SJSA1 (cell line): ENCODE data around the gene CFAP92. TPM values are rescaled to one million over a fixed set of nuclear protein-coding genes. Genes with fewer than 3 reads are reported as not detected.
A peak's percentile ranks its signal among the peaks of the same experiment; 100 is the strongest.

Experiments
- DNase-seq, 2 experiments: peaks; one replicate each; pipeline ENCODE4 v3.0.0-alpha.2; 2015 to 2020; ENCODE audit warnings: low spot score in 2 of 2, low read depth in 1 of 2
- H3K27ac ChIP-seq: fragments of 250-450 bp; sonication (Bioruptor Pico); 2 replicates; pipeline ENCODE4 v1.5.1; 2020; ENCODE audit warnings: mild to moderate bottlenecking, moderate library complexity
- H3K27me3 ChIP-seq: fragments of 250-450 bp; sonication (Bioruptor Pico); replicated peaks from 2 replicates; pipeline ENCODE4 v1.5.1; 2020; ENCODE audit warnings: mild to moderate bottlenecking, moderate library complexity
- H3K36me3 ChIP-seq: fragments of 250-450 bp; sonication (Bioruptor Pico); 2 replicates; pipeline ENCODE4 v1.5.1; 2020; ENCODE audit warnings: mild to moderate bottlenecking
- H3K4me1 ChIP-seq: fragments of 250-450 bp; sonication (Bioruptor Pico); replicated peaks from 2 replicates; pipeline ENCODE4 v1.6.1; 2021; ENCODE audit warnings: mild to moderate bottlenecking
- H3K4me3 ChIP-seq: fragments of 250-450 bp; sonication (Bioruptor Pico); 2 replicates; pipeline ENCODE4 v1.5.1; 2020; ENCODE audit warnings: mild to moderate bottlenecking
- H3K9me3 ChIP-seq: fragments of 250-450 bp; sonication (Bioruptor Pico); replicated peaks from 2 replicates; pipeline ENCODE4 v1.5.1; 2020; ENCODE audit warnings: mild to moderate bottlenecking
- total RNA-seq: library from RNA; depleted of rRNA; stranded (reverse); fragments of >200 nt; shearing (Covaris generic); gene quantifications from 2 replicates; pipeline ENCODE4 v1.2.3, GENCODE V29; 2014

The CFAP92 gene
- total RNA-seq, 1 experiment from 2014 or later, result 0.71 TPM

DNA sequence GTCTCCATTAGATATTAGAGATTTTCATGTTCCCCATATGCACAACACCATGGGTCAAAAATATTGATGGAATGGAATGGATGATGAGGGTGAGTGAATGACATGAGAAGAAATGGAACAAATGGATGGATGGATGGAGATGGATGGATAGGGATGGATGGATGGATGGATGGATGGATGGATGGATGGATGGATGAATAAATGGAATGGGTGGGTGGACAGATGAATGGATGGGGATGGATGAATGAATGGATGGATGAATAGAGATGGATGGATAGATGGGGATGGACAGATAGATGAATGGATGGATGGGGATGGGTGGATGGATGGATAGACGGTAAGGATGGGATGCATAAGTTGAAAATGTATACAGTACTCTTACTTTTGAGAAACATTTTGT, 18.6 kb downstream of the CFAP92 start:
- H3K4me1 ChIP-seq, result peaks cover 6% of the 10 kb centered on the region
- no peak overlapping the region for H3K27ac ChIP-seq
- H3K9me3 ChIP-seq, result no peaks in the 10 kb centered on the region
- H3K4me3 ChIP-seq, result no peak overlapping the region
- no peaks in the 10 kb centered on the region for H3K27me3 ChIP-seq
- no peaks in the 10 kb centered on the region for H3K36me3 ChIP-seq
- DNase-seq, result no peak

DNA sequence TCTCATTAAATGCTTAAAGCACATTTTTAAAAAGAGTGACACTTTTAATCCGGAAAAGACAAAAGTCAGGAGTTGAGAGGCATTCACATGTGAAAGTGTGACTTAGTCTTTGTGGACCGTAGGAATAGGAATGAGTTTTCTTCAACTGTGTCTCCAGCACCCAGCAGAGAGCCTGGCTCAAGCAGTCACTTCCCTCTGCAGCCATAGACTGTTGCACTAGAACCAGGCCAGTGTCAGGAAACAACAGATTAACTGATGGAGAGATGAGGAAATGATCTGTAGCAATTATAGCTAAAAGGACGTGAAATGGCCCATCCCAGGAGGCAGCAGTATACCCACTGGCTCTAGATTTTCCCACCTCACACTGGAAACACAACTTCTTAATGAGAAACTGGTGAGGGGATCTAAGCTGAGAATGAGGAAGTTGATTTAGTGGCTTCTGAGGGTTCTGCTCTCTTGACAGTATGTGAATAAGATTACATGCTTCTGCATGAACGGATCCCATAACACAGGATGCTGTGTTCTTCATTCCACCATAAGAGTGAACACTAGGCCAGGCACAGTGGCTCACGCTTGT, 19.8 kb downstream of the CFAP92 start:
- no peaks in the 10 kb centered on the region for H3K36me3 ChIP-seq
- no peak overlapping the region for H3K4me3 ChIP-seq
- no peak for DNase-seq
- H3K27ac ChIP-seq, result no peak overlapping the region
- H3K4me1 ChIP-seq, result peaks cover 6% of the 10 kb centered on the region
- no peaks in the 10 kb centered on the region for H3K27me3 ChIP-seq
- H3K9me3 ChIP-seq, result no peaks in the 10 kb centered on the region

DNA sequence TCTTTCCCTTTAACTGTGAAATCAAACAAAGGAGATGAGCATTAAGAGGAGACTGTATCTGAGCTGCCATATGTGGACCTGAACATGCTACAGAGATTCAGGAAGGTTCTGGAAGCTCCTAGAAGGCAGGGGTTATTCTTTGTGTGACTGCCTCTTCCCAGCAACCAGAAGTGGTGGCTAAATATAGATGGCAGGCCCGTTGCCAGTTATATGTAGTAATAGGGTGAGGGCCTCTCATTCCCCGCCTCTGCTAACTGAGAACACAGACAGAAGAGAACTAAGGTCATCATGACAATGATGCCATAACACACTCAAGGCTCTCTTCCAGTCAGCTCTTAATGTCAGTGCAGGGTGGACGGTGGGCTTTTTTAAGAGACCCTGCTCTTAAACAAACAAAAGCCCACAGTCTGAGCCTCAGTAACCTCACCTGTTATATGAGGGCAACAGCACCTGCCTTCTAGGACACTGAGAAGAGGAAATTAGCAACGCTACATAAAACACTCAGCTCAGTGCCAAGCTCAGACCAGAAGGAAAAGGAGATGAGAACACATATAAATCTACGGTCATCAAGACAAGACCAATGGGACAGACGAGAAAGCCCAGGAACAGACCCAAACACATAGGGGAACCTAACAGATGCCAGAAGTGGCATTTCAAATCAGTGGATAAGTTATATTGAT, 22.3 kb downstream of the CFAP92 start:
- no peak for DNase-seq

DNA sequence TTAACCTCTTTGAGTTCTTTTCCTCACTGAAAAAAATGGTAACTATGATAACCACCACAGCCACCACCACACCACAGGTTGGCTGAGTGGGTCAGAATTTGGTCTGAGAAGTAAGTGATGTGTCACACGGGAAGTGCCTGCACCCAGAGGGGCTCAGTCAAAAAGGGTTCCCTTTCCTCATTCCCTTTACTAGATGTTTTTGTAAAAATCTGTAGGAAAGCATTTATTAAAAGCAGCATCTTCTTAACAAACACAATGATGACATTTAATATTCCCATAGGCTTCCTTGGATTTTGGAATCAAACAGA, 23.2 kb downstream of the CFAP92 start:
- Histone ChIP-seq H3K4me3 (no peak overlapping the region), H3K27ac (no peak overlapping the region), H3K4me1 (peaks cover 6% of the 10 kb centered on the region; the same call in 1 of the 2 replicates), H3K36me3 (no peaks in the 10 kb centered on the region), H3K27me3 (no peaks in the 10 kb centered on the region), H3K9me3 (no peaks in the 10 kb centered on the region)
- DNase-seq, result no peak

More for the DNA sequence above, 22.3 kb downstream of the CFAP92 start:
- Histone ChIP-seq H3K27me3 (no peaks in the 10 kb centered on the region), H3K36me3 (no peaks in the 10 kb centered on the region), H3K9me3 (no peaks in the 10 kb centered on the region), H3K4me1 (peaks cover 6% of the 10 kb centered on the region; the same call in 1 of the 2 replicates), H3K27ac (no peak overlapping the region), H3K4me3 (no peak overlapping the region)

DNA sequence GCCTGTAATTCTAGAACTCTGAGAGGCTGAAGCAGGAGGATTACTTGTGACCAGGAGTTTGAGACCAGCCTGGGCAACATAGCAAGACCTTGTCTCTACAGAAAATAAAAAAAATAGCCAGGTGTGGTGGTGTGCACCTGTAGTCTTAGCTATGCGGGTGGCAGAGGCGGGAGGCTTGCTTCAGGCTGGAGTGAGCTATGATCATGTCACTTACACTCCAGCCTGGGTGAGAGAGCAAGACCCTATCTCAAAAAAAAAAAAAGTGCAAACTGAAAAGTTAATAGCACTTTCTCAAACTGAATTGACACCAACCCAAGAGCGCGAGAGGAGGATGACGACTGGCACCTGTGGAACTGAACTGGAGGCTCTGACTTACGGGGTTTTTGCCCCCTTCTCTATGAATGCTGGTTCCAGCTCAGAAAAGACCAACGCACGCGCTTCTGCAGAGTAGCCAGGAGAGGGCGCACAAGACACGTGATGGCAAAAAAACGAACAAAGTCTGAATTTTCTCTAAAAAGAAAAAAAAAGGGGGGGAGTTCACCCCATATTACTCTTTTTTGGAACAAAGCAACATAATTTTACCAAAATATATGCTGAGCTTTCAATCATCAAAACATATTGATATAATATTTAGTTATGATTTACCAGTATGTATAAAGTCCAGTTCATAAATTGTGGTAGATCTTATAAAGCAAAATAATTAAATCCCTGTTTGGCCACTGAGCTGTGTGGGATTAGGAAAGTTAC, 23.7 kb downstream of the CFAP92 start:
- peak; percentile 53 to 60 for DNase-seq

DNA sequence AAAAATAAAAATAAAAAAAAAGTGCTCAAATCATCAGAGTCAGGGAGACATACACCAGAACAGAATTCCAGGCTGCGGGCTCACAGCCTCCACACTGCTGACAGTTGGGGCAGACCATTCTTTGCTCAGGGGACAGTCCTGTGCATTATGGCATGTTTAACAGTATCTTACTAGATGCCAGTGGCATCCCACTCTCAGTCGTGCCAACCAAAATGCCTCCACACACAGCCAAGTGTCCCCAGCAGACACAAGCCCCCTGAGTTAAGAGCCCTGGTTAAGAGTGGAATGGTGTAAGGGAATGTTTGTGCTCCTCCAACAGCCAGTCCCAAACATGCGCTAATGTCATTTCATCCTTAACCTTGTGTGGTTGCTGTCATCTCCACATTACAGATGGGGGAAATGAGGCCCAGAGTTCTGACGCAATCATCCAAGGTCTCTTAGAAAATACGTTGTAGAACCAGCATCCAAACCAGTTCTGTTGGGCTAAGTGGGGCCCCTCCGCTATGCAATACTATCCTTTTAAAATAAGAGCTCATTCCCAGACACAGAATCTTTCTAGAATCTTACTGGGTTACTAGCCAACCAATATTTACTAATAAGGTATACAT, 26.0 kb downstream of the CFAP92 start:
- Histone ChIP-seq H3K27me3 (no peaks in the 10 kb centered on the region), H3K36me3 (no peaks in the 10 kb centered on the region), H3K4me3 (no peak overlapping the region), H3K27ac (no peak overlapping the region), H3K4me1 (peaks cover 6% of the 10 kb centered on the region; the same call in 1 of the 2 replicates), H3K9me3 (no peaks in the 10 kb centered on the region)
- DNase-seq, result no peak

More for the DNA sequence above, 23.7 kb downstream of the CFAP92 start:
- H3K27ac ChIP-seq, result no peak overlapping the region
- H3K27me3 ChIP-seq, result no peaks in the 10 kb centered on the region
- no peak overlapping the region for H3K4me3 ChIP-seq
- H3K36me3 ChIP-seq, result no peaks in the 10 kb centered on the region
- H3K4me1 ChIP-seq, result peaks cover 6% of the 10 kb centered on the region; the same call in 1 of the 2 replicates
- no peaks in the 10 kb centered on the region for H3K9me3 ChIP-seq

DNA sequence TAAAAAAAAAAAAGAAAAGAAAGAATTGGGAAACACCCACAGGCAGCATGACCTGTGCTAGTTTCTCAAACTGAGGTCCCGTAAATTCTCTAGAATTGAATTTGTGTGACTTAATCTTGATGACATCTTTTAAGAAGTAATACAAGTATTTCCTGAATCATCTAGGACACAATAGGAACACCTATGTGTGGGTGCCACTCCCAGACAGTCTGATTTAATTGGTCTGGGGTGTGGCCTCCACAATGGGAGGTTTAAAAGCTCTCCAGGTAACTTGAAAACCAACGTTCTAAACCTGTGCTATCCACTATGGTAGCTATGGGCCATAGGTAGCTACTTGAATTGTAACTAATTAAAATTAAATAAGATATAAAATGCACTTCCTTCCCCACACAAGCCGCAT, 28.1 kb downstream of the CFAP92 start:
- Histone ChIP-seq H3K4me1 (no peaks in the 10 kb centered on the region), H3K27me3 (no peaks in the 10 kb centered on the region), H3K36me3 (no peaks in the 10 kb centered on the region), H3K4me3 (no peak overlapping the region), H3K9me3 (no peaks in the 10 kb centered on the region), H3K27ac (no peak overlapping the region)
- DNase-seq, result no peak

DNA sequence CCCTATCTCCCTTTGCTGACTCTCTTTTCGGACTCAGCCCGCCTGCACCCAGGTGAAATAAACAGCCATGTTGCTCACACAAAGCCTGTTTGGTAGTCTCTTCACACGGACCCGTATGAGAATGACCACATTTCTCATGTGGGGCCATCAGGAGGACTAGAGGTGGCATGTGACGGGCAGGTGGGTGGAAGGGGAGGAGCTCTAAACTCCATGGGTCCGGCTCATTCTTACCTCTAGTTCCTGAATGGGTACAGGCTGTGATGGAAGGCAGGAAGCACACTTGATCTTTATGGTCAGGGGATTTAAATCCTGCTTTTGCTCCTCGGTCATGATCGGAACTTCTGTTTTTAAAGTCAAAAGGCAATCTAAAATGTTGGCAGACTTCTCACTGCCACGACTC, 28.6 kb downstream of the CFAP92 start:
- no peaks in the 10 kb centered on the region for H3K36me3 ChIP-seq
- no peaks in the 10 kb centered on the region for H3K27me3 ChIP-seq
- no peaks in the 10 kb centered on the region for H3K4me1 ChIP-seq
- DNase-seq, result no peak
- no peaks in the 10 kb centered on the region for H3K9me3 ChIP-seq
- no peak overlapping the region for H3K4me3 ChIP-seq
- no peak overlapping the region for H3K27ac ChIP-seq

DNA sequence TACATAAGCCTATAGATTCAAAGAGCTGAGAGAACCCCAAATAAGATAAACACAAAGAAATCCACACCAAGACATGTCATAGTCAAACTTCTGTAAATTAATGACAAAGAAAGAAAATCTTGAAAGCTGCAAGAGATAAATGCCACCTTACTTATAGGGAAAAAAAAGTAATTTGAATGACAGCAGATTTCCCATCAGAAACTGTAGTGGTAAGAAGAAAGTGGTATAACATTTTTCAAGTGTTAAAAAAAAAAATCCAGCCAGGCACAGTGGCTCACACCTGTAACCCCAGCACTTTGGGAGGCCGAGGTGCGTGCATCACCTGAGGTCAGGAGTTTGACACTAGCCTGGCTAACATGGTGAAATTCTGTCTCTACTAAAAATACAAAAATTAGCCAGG, 37.4 kb downstream of the CFAP92 start:
- Histone ChIP-seq H3K27me3 (no peaks in the 10 kb centered on the region), H3K9me3 (no peaks in the 10 kb centered on the region), H3K27ac (no peak overlapping the region), H3K4me1 (no peaks in the 10 kb centered on the region), H3K36me3 (no peaks in the 10 kb centered on the region), H3K4me3 (no peak overlapping the region)
- no peak for DNase-seq

DNA sequence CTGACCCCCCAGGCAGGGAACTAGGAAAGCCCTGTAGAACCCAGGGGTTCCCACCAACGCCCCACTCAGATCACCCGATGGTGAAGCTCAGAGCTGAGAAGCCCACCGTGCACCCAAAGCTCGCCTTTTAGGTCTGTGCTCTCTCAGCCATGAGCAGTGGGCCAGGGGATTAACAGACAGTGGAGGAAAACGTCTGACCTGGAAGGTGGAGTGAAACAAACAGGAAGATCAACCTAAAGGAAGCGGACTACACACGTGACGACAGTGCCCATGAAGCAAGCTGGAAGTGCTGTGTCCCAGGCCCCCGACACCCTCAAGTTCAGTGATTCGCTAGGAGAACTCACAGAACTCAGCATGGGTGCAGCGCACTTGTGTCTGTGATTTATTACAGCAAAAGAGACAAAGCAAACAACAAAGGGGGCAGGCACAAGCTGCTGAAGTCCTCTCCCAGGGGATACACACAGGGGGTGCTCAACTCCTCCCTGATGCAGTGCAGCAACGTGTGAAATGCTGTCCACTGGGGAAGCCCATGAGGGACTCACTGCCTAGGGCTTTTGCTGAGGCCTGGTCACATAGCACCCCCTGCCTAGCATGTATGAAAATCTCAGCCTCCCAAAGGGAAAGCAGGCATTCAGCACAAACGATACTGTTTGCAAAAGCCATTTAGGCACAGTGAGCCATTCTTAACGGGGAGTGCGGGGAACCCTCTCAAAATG, 43.5 kb downstream of the CFAP92 start:
- peaks cover 8% of the 10 kb centered on the region; the same call in 1 of the 2 replicates for H3K4me1 ChIP-seq
- H3K27ac ChIP-seq, result no peak overlapping the region
- no peak for DNase-seq
- H3K4me3 ChIP-seq, result no peak overlapping the region
- H3K27me3 ChIP-seq, result no peaks in the 10 kb centered on the region
- no peaks in the 10 kb centered on the region for H3K36me3 ChIP-seq
- no peaks in the 10 kb centered on the region for H3K9me3 ChIP-seq

DNA sequence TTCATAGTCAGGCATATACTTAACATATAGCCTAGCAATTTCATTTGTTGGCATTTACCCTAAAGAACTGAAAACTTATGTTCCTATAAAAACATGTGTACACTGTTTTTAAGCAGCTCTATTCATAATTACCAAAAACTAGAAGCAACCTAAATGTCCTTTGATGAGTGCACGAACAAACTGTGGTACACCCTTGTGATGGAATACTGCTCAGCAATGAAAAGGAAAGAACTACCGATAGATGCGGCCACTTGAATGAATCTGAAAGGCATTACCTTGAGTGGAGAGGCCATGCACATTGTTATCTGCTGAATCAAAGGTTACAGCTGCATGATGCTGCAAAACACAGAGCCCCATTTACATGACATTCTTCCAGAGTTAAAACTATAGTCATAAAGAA, 44.7 kb downstream of the CFAP92 start:
- no peaks in the 10 kb centered on the region for H3K36me3 ChIP-seq
- no peaks in the 10 kb centered on the region for H3K9me3 ChIP-seq
- no peak for DNase-seq
- peaks cover 8% of the 10 kb centered on the region; the same call in 1 of the 2 replicates for H3K4me1 ChIP-seq
- no peak overlapping the region for H3K27ac ChIP-seq
- no peak overlapping the region for H3K4me3 ChIP-seq
- no peaks in the 10 kb centered on the region for H3K27me3 ChIP-seq

DNA sequence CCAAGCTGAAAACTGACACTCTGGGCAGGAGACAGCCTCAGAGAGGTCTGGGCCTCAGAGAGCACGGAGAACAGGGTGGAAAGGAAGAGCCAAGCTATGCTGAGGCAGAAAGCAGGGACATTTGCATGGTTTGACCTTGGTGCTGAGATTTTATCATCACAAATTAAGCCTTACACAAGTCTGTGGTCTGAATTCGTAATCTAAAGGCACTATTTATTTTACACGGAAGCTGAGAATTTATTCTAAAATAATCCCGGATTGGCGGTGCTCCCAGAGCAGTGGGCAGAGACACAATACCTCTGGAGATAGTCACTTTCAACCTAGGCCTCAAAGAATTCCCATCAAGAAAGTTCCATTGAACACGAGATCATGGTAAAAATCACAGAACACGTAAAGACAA, 47.5 kb downstream of the CFAP92 start:
- peak in 1 of 2 experiments; percentile 36 for DNase-seq
- no peaks in the 10 kb centered on the region for H3K9me3 ChIP-seq

DNA sequence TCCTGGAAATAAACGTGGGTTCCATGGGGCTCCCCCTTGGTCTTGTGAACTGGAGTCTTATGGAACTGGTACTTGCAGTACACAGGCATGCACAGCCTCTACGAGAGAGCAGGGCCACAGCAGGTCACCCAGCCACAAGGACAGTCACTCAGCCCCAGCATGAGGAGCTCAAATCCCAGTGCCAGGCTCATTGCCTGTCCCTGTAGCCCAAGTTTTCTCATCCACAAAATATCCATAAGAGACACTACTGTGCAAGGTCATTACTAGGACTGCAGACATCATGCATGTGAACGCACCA, 48.0 kb downstream of the CFAP92 start:
- Histone ChIP-seq H3K27me3 (no peaks in the 10 kb centered on the region), H3K4me1 (peaks cover 8% of the 10 kb centered on the region; the same call in 1 of the 2 replicates), H3K27ac (no peak overlapping the region), H3K9me3 (no peaks in the 10 kb centered on the region), H3K36me3 (no peaks in the 10 kb centered on the region), H3K4me3 (no peak overlapping the region)
- DNase-seq, result no peak

More for the DNA sequence above, 47.5 kb downstream of the CFAP92 start:
- H3K4me1 ChIP-seq, result peaks cover 8% of the 10 kb centered on the region; the same call in 1 of the 2 replicates
- no peaks in the 10 kb centered on the region for H3K36me3 ChIP-seq
- no peak overlapping the region for H3K4me3 ChIP-seq
- H3K27ac ChIP-seq, result no peak overlapping the region
- no peaks in the 10 kb centered on the region for H3K27me3 ChIP-seq
